ENCODE measurements around the gene HAGH.

Gene HAGH

GRCh38 chr16:1760911-1761310 lies 65.7 kb downstream of the HAGH start:
- no peak for DNase-seq

DNA sequence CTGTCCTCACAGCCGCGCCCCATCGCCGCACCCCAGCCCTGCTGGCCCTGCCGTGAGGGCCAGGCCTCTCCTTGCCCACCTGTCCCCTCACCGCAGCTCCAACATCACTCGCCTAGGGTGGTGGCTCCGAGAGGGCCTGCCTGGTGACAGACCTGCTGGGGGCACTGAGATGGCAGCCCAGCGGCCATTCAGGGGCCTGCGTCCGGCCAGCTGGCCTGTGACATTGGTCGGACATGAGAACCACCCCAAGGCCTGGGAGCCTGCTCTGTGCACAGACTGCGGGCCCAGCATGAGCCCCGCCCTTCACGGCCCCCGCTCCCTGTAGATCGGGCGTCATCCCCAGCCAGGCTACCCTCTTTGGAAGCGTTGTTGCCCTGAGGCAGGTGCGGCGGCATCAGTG lies 67.1 kb downstream of the HAGH start:
- no peak for DNase-seq

GRCh38 chr16:1758923-1759322 lies 67.7 kb downstream of the HAGH start:
- no peak for DNase-seq

GRCh38 chr16:1757714-1758461 lies 68.7 kb downstream of the HAGH start:
- DNase-seq = no peak
